Heart left ventricle (tissue), 13 donors: Measurements from ENCODE around the gene VDR.

Experiments used
- POLR2A ChIP-seq, 2 donors: fragments of 450-650 bp; IDR thresholded peaks; one replicate each; pipeline ENCODE4 v1.6.1; 2017; ENCODE audit warnings: antibody characterized with exemption in 2 of 2, mild to moderate bottlenecking in 2 of 2, moderate library complexity in 2 of 2
- TF ChIP-seq, protein P1 (sequence below), 12 donors: fragments of 200-600 bp; sonication (generic) in 4 of 12; IDR thresholded peaks; one replicate each; pipeline versions ENCODE4 v1.5.0 to v1.8.0; 2018 to 2022; ENCODE audit warnings: antibody characterized with exemption in 12 of 12, mild to moderate bottlenecking in 5 of 12
- donor health status: ischemic (EF 13 %, LVEDD 7.1; RV severe dilation, severe dysfunction).
- donor health status: DM: no; HTN: yes; CAD: no.
- donor health status: DM: no; HTN: no; CAD: no.
- donor health status: ischemic (EF 25% LVEDD 6.9; RV normal size, moderate dysfunction).
- donor health status: ischemic (EF 25% LVEDD 5.7; RV mildly dilated, moderate dysfunction).
- donor health status: ischemic (EF 35%, LVEDD 5.7; RV mildly dilated, moderate dysfunction).
- donor health status: nonischemic (EF 11% LVEDD 7.7; RV severe dilation, severe dysfunction).
- donor health status: DM: yes; HTN: yes; CAD: no.
- donor health status: PGD.
- donor health status: ischemic (EF 29% LVEDD 5.4; RV normal size, mild dysfunction).
- donor health status: nonischemic (EF 23%, LVEDD 6.1; RV moderate dilation, normal function).

DNA sequence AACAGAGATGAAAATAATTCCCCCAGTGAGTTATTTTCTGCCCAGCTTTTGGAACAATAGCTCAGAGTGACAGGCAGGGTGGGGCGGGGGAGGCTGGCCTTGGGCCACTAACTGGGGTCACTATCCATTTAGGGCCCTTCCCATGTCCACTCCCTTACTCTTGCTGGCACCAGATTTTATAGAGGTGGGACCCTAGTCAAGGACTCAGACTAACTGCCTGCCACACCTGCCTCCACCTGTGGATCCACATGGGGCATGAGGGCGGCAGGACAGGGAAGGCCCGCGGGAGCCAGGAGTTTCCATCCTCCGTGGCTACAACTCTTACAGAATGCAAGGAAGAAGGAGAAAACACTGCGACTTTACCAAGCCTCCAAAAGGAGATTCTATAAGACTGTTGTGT is 10.1 kb downstream of the VDR start:
- TF ChIP-seq POLR2A (IDR thresholded peaks at IDR 0.05) = no peak
- TF ChIP-seq, protein P1, sequence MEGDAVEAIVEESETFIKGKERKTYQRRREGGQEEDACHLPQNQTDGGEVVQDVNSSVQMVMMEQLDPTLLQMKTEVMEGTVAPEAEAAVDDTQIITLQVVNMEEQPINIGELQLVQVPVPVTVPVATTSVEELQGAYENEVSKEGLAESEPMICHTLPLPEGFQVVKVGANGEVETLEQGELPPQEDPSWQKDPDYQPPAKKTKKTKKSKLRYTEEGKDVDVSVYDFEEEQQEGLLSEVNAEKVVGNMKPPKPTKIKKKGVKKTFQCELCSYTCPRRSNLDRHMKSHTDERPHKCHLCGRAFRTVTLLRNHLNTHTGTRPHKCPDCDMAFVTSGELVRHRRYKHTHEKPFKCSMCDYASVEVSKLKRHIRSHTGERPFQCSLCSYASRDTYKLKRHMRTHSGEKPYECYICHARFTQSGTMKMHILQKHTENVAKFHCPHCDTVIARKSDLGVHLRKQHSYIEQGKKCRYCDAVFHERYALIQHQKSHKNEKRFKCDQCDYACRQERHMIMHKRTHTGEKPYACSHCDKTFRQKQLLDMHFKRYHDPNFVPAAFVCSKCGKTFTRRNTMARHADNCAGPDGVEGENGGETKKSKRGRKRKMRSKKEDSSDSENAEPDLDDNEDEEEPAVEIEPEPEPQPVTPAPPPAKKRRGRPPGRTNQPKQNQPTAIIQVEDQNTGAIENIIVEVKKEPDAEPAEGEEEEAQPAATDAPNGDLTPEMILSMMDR (IDR thresholded peaks at IDR 0.05) = no peak
